GM12865 (cell line): Measurements from ENCODE around the gene PRKN.

Source experiments
- DNase-seq: peaks from one replicate; pipeline ENCODE4 v3.0.0; 2010; ENCODE audit warnings: low read depth
- H3K4me3 ChIP-seq: 2 replicates; pipeline ENCODE4 v1.5.1; 2011; ENCODE audit warnings: mild to moderate bottlenecking, low read depth, low read length, control low read depth
- TF ChIP-seq, protein P1 (sequence below): IDR thresholded peaks from 2 replicates; pipeline ENCODE4 v1.5.1; 2011; ENCODE audit warnings: low read length, control low read depth, low read depth, inconsistent platforms; ENCODE audit not compliant: insufficient read depth; ENCODE audit errors: missing control alignments

The PRKN gene

DNA sequence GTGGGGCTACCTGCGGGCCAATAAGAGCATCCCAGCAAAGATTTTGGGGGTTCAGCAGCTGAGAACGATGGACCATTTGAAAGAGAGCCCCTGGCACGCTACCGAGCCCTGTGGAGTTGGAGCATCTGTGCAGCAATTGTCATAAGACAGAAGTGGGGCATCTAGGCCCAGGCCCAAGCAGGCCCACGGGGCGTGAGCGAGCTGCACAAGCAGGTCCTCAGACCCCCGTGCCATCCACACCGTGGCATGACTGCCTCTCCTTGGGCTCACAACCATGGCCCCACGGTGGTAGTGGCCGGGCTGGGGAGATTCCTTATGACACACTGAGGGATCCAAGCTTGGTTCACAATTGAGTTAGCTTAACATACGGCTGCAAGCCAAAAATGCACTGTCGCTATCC, 1350.5 kb downstream of the PRKN start:
- TF ChIP-seq, protein P1, sequence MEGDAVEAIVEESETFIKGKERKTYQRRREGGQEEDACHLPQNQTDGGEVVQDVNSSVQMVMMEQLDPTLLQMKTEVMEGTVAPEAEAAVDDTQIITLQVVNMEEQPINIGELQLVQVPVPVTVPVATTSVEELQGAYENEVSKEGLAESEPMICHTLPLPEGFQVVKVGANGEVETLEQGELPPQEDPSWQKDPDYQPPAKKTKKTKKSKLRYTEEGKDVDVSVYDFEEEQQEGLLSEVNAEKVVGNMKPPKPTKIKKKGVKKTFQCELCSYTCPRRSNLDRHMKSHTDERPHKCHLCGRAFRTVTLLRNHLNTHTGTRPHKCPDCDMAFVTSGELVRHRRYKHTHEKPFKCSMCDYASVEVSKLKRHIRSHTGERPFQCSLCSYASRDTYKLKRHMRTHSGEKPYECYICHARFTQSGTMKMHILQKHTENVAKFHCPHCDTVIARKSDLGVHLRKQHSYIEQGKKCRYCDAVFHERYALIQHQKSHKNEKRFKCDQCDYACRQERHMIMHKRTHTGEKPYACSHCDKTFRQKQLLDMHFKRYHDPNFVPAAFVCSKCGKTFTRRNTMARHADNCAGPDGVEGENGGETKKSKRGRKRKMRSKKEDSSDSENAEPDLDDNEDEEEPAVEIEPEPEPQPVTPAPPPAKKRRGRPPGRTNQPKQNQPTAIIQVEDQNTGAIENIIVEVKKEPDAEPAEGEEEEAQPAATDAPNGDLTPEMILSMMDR, result no peak
- H3K4me3 ChIP-seq, result no peak overlapping the region
- DNase-seq, result no peak

DNA sequence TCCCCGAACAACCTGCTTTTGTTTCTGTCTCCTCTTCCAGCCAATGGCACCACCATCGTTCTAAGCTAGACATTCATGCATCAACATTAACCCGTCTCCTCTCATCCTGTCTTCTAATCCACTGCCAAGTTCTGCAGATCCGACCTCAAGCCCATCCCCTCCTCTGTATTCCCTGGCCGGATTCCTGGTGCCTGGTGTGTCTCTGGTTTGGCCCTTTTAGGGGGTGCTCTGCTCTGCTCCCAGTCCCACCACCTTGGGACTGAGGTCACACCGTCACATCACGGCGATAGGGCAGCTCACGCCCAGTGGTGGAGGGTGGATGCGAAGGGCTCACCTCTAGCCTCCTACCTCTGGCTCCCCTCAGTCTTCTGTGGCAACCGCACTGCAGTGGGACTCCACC, 1351.2 kb downstream of the PRKN start:
- no peak overlapping the region for H3K4me3 ChIP-seq
- DNase-seq, result no peak
- TF ChIP-seq, protein P1, result no peak

DNA sequence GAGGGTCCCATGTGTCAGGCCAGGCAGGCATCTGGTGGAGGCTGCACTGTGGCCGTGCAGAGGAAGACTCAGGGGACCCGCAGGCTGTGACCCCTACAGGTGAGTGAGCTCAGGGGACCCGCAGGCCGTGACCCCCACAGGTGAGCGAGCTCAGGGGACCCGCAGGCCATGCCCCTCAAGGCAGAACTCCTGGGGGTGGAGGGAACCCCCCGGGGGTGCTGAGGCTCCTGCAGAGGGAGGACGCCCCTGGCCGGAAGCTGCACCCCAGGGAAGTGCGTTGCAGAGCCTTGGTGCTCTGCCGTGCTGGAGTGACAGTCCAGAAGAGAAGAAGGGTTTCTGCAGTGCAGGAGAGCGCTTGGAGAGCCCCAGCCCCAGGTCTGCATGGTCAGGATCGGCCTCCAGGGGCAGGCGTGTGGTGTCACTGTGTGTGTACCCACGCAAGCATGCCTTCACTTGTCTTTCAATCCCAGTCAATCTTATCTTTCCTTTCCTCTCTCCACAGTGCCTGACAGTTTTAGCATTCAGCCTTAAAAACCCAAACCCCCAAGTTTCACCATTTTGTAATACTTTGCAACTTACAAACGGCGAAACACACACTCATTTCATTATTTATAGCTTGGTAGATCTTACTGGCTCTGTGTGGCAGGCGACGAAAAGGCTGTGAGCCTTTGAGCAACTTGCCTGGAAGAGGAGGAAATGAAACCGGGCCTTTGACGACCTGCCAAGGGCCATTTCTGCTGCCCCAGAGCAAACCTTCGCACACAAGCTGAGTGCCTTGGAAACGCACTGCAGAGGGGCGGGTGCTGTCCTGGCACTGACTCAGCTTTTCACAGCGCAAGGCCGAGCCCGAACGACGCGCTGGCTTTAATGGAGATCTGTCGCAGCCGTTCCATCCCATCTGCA, 1352.3 kb downstream of the PRKN start:
- no peak overlapping the region for H3K4me3 ChIP-seq
- peak; percentile 27 for DNase-seq
- TF ChIP-seq, protein P1, result no peak

DNA sequence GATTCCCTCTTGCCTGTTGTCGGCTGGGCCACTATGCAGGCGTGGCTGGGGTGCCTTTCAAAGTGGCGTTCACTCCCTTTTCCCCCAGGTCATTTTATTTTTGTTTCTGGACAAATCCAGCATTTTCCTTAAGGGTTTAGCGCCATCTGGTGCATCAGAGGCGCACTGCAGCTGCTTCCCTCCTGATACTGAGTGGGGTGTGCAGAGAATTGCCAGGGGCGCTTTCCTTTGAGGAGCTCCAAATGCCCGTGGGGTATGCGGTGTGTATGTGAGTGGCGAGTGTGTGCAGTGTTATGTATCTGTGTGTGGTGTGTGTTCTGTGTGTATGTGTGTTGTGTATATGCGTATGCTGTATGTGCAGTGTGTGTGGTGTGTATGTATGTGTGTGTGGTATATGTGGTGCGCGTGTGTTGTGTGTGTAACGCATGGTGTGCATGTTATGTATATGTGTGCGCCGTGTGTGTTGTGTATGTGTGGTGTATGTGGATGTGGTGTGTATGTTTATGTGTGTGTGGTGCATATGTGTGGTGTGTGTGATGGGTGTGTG, 1353.6 kb downstream of the PRKN start:
- no peak overlapping the region for H3K4me3 ChIP-seq
- TF ChIP-seq, protein P1, result peak; percentile 92
- DNase-seq, result peak; percentile 64

DNA sequence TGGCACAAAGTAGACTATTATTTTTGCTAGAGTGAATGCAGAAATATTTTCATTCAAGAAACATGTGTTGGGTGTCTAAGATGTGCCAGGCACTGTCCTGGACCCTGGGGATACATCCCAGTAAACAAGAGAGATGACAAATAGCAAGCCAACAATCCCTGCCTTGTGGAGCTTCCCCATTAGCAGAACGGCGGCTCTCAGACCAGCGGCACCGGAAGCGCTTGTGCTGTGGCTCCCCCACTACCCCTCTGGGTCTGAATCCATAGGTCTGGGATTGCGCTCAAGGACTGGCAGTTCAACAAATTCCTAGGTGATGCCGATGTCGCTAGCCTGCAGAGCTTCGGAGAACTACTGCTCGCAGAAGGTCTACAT, 1355.2 kb downstream of the PRKN start:
- TF ChIP-seq, protein P1, result no peak
- no peak overlapping the region for H3K4me3 ChIP-seq
- no peak for DNase-seq

DNA sequence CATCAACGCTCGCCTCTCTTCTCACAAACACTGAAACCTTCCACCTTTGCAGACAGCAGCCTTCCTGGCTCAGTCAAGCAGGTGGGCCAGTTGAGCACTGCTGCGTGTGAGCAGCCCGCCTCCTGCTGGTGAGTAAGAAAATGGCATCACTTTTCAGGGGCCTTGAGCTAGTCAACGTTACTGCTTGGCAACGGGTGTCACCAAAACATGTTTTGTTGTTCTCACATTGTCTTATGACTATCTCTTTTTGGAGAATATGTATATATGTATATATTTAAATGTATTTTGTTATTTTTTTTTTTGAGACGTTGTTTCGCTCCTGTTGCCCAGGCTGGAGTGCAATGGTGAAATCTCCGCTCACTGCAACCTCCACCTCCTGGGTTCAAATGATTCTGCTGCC, 1356.7 kb downstream of the PRKN start:
- H3K4me3 ChIP-seq, result no peak overlapping the region
- TF ChIP-seq, protein P1, result peak; percentile 94
- peak; percentile 85 for DNase-seq
